Measurements from ENCODE around the gene DNMT3A.
"Not testable (repeated sequence)": the region's sequence is repeated elsewhere in the genome, so short reads cannot be mapped to it uniquely, and the experiment has no call there.

The DNMT3A gene

DNA sequence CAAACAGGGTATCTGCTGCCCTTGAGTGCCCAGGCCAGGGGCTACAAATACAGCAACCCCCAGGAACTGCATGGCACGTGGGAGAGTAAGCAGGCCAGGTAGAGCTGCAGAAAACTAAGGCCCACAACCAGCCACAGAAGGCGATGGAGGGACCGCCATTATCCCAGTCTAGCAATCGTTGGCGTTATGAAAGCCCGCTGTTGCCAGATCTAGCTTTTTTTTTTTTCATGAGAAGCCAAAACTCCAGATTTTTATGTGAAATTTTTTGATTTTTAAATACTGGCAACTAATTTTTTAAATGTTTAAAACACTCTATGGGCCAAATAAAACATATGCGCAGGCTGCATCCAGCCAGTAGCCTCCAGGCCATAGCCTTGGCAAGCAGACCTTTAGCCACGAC is 59.8 kb downstream of the DNMT3A start:
- DNase-seq (ENCODE audit: low spot score): no peak

DNA sequence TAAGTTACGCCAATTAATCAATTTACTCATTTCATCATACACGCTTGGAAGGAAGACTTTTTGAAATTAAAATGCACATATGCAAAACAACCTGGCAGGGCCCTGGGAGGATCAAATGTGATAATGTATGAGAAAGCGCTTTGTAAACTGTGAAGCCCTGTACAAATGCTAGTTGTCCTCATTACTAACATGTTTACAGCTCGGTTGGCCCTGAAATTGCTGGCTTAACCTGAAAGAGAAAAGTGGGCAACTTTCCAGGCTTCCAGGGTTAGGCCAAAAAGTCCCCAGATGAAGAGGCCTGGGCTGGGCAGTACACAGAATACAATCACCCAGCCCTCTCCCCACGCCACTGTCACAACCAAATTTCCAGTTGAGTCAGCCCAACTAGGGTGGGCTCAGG is 60.2 kb downstream of the DNMT3A start:
- no peak for DNase-seq (ENCODE audit: low spot score)

DNA sequence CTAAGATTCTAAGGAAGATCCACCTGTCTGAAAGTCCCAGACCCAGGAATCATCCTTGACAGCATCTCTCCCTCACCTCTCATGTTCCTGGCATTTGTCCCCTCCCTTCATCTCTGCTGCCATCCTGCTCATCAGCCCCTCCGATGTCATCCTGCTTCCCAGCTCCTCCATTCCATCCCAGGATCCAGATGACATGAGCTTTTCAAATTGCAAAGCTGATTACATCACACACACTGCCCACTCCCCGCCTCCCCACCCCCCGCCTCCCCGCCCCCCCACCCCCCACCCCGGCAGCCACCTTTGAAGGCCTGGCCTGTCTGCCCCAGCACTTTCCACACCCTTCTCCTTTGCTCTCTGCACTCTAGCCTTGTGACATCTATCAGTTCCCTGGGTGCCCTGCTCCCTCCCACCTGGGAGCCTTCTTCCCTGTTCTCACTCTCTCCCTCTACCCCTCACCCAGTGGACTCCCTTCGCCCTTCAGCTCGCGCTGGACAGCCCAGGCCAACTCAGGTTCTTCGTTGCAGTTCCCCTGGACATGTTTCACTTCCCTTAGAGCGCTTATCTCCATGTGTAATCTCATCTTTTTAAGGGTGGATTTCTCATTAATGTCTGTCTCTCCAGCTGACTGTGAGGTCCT is 61.6 kb downstream of the DNMT3A start:
- no peak for DNase-seq (ENCODE audit: low spot score)

GRCh38 chr2:25279091-25279651 is 62.6 kb downstream of the DNMT3A start:
- no peak for DNase-seq (ENCODE audit: low spot score)

- DNase-seq (ENCODE audit: low spot score): peak; percentile 52
Observed at GRCh38 chr2:25276569-25277465, 64.9 kb downstream of the DNMT3A start.

DNA sequence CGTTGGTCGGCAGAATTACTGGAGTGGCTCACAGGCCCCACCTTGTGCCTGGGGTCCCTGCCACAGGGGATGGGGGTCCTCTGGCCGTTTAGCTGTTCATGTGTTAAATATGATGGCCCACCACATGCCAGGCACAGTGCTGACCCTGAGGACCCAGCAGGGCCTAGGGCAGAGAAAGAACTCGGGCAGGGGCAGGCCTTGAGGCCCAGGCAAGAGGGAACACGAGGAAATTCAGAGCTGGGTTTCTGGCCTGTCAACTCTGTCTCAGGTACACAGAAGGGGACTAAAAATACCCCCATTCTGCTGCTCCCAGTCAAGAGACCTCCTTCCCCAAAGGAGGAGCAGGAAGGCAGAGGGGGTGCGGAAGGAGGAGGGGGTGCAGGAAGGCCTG is 66.2 kb downstream of the DNMT3A start:
- no peak for DNase-seq (ENCODE audit: low spot score)

DNA sequence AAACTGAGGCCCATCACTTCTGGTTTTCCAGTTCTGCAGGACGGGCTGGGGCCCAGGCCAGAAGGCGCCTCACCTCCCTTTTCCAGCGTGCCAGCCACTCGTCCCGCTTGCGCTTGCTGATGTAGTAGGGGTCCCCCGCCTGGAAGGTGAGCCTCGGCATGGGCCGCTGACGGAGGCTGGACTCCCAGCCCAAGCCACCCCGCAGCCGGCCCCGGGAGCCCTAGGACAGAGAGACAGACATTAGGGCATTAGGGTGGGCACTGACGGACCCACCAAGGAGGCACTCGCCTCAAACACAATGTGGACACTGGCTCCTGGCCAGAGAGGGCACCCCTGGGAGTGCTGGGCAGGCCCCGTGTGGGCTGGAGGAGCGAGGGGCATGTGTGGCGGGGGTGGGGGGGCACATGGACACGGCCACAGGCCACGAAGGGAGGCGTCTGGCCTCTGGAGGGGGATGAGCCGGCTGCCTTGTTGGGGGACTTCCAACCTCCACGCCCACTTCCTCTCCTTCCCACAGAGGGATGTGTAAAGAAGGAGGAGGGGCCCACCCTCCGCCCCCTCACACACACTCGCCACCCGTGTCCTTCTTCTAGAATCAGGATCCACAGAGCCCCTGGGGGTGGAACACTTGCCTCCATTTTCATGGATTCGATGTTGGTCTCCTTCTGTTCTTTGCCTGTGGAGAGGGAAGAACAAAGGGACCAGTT is 66.7 kb downstream of the DNMT3A start:
- no peak for DNase-seq (ENCODE audit: low spot score)

GRCh38 chr2:25273985-25274535 is 67.7 kb downstream of the DNMT3A start:
- DNase-seq (ENCODE audit: low spot score): no peak

GRCh38 chr2:25272705-25273104 is 69.0 kb downstream of the DNMT3A start:
- not testable (repeated sequence) for DNase-seq (ENCODE audit: low spot score)

GRCh38 chr2:25270061-25270460 is 71.7 kb downstream of the DNMT3A start:
- DNase-seq (ENCODE audit: low spot score): no peak

GRCh38 chr2:25269233-25269632 is 72.5 kb downstream of the DNMT3A start:
- DNase-seq (ENCODE audit: low spot score): no peak

- no peak for DNase-seq (ENCODE audit: low spot score)
Observed at GRCh38 chr2:25268139-25268538, 73.6 kb downstream of the DNMT3A start.

DNA sequence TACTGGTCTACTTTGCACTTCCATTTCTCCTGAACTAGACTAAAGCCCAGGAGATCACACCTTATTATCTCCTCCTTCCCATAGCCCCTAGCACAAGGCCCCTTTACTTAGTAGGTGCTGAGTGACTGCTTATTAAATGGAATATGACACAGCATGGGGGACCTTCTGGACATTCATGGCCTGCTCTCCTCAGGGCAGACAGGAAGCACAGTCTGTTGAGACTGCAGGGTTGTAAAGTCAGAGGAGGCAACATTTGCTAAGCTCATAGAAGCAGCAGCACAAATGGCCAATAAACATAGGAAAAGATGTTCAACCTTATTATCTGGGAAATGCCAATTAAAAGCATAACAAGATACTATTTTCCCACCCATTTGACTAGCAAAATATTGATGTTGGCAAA is 75.3 kb downstream of the DNMT3A start:
- no peak for DNase-seq (ENCODE audit: low spot score)

- DNase-seq (ENCODE audit: low spot score): no peak
Observed at GRCh38 chr2:25265802-25266201, 75.9 kb downstream of the DNMT3A start.

DNA sequence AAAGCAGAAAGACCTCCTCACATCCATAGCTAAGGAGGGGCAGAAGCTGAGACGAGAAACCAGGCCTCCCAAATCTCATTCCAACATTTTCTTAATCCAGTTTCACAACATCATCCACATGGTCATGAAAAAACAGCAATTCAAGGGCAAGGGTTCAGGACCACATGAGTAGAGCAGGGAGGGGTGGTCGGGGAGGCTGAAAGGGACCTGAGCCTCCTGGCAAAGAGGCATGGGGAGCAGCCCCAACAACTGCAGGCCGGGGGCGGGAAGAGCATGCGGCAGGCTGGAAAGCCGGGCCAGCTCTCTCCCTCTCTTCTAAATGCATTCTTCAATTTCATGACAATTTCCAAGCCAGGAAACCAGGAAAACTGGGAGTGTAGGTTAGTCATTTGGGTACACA is 76.7 kb downstream of the DNMT3A start:
- DNase-seq (ENCODE audit: low spot score): no peak

GRCh38 chr2:25262288-25262687 is 79.4 kb downstream of the DNMT3A start:
- no peak for DNase-seq (ENCODE audit: low spot score)

- no peak for DNase-seq (ENCODE audit: low spot score)
Observed at GRCh38 chr2:25259737-25260124, 82.0 kb downstream of the DNMT3A start.

GRCh38 chr2:25258847-25259736 is 82.6 kb downstream of the DNMT3A start:
- no peak for DNase-seq (ENCODE audit: low spot score)

- DNase-seq (ENCODE audit: low spot score): no peak
Observed at GRCh38 chr2:25257931-25258846, 83.5 kb downstream of the DNMT3A start.

GRCh38 chr2:25257032-25257552 is 84.6 kb downstream of the DNMT3A start:
- DNase-seq (ENCODE audit: low spot score): no peak
